PC-9 (cell line): Measurements from ENCODE around the gene RFC2. TPM values are rescaled to one million over a fixed set of nuclear protein-coding genes. Genes with fewer than 3 reads are reported as not detected.

ENCODE experiments used
- BruUV-seq: library from RNA; stranded (reverse); fragments of 400-500 nt; replicated peaks from 2 replicates; lab custom pipeline; 2021; lab: Mats Ljungman, UMichigan
- CTCF ChIA-PET: fragments of 300-600 bp; sonication (Branson Sonifier 250); formaldehyde crosslinking; loops from one replicate; lab custom pipeline; 2022; ENCODE audit warnings: antibody characterized with exemption; lab: Charles Lee
- POLR2A ChIA-PET: fragments of 300-600 bp; sonication (Branson Sonifier 250); formaldehyde crosslinking; loops from one replicate; lab custom pipeline; 2022; ENCODE audit warnings: antibody characterized with exemption; ENCODE audit not compliant: unreplicated experiment; lab: Charles Lee
- DNase-seq, 2 experiments: peaks; one replicate each; pipeline versions ENCODE4 v3.0.0 to v3.0.0-alpha.2; 2015 to 2022; ENCODE audit warnings: mixed read lengths in 1 of 2
- H2AFZ ChIP-seq: fragments of 200-600 bp; sonication (generic); 2 replicates; pipeline ENCODE4 v1.8.1; 2017; ENCODE audit warnings: antibody characterized with exemption
- H3F3A ChIP-seq: fragments of 200-600 bp; sonication (generic); 2 replicates; pipeline ENCODE4 v1.8.1; 2017; ENCODE audit warnings: antibody characterized with exemption, mild to moderate bottlenecking, low read depth; ENCODE audit not compliant: insufficient read depth
- H3K27ac ChIP-seq: fragments of 200-600 bp; sonication (generic); 2 replicates; pipeline ENCODE4 v1.6.1; 2016; ENCODE audit warnings: mixed run types
- H3K27me3 ChIP-seq: fragments of 200-600 bp; sonication (generic); 2 replicates; pipeline ENCODE4 v1.6.1; 2016; ENCODE audit warnings: low read depth, mixed run types; ENCODE audit not compliant: insufficient read depth
- H3K36me3 ChIP-seq: fragments of 200-600 bp; sonication (generic); 2 replicates; pipeline ENCODE4 v1.6.1; 2016; ENCODE audit warnings: low read depth, mixed run types
- H3K4me1 ChIP-seq: fragments of 200-600 bp; sonication (generic); replicated peaks from 2 replicates; pipeline ENCODE4 v1.6.1; 2016; ENCODE audit warnings: mixed run types; ENCODE audit not compliant: insufficient read depth
- H3K4me2 ChIP-seq: fragments of 200-600 bp; sonication (generic); 2 replicates; pipeline ENCODE4 v1.6.1; 2017; ENCODE audit warnings: mixed run types
- H3K4me3 ChIP-seq: fragments of 200-600 bp; sonication (generic); 2 replicates; pipeline ENCODE4 v1.6.1; 2016; ENCODE audit warnings: mixed run types
- H3K79me2 ChIP-seq: fragments of 200-600 bp; sonication (generic); 2 replicates; pipeline ENCODE4 v1.6.1; 2017; ENCODE audit warnings: low read depth, mixed run types
- H3K9me2 ChIP-seq: fragments of 200-600 bp; sonication (generic); 2 replicates; pipeline ENCODE4 v1.8.1; 2017; ENCODE audit warnings: mild to moderate bottlenecking; ENCODE audit not compliant: insufficient read depth
- H3K9me3 ChIP-seq: fragments of 200-600 bp; sonication (generic); 2 replicates; pipeline ENCODE4 v1.8.1; 2016; ENCODE audit warnings: low read depth; ENCODE audit not compliant: insufficient read depth
- H4K20me1 ChIP-seq: fragments of 200-600 bp; sonication (generic); 2 replicates; pipeline ENCODE4 v1.8.1; 2017; ENCODE audit not compliant: insufficient read depth
- EZH2 ChIP-seq: fragments of 200-600 bp; sonication (generic); IDR thresholded peaks from 2 replicates; pipeline ENCODE4 v1.8.0; 2017; ENCODE audit warnings: antibody characterized with exemption, low read depth
- intact Hi-C: fragments of 100-400 bp; cut with micrococcal nuclease; formaldehyde crosslinking; loops from one replicate; pipeline ENCODE4 v1.10.0; 2022; ENCODE audit not compliant: unreplicated experiment
- total RNA-seq: library from RNA; stranded (reverse); gene quantifications from 2 replicates; pipeline ENCODE4 v1.2.3, GENCODE V29; 2021
- TF ChIP-seq, protein P1 (sequence below): fragments of 200-600 bp; sonication (generic); conservative IDR thresholded peaks from 2 replicates; pipeline ENCODE4 v1.6.1; 2017; ENCODE audit warnings: mixed run types, antibody characterized with exemption, mild to moderate bottlenecking, moderate library complexity

Gene RFC2
- total RNA-seq, 1 experiment from 2014 or later = 75.7 TPM

DNA sequence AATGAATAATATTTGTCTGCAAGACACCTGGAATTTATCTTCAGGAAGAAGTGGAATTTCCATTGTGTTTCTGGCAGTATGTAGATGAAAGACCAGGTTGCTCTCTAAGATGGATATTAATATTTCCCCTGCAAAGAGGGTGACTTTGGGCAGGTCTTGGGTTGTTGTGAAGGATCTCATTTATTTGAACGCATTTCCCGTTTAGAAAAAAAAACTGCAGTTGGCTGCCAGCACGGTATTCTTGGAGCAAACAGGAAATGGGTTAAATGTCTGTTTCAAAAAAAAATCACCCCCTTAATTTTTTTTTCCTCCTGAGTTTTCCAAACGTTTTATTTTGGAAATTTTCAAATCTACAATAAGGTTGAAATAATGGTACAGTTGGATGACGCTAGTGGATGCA is 68.6 kb downstream of the RFC2 start:
- H3K27me3 ChIP-seq = no peaks in the 10 kb centered on the region
- H3K4me3 ChIP-seq = no peak overlapping the region
- peaks cover 99% of the 10 kb centered on the region for H4K20me1 ChIP-seq
- H3F3A ChIP-seq = peaks cover 51% of the 10 kb centered on the region
- no peak for TF ChIP-seq EZH2
- TF ChIP-seq, protein P1, sequence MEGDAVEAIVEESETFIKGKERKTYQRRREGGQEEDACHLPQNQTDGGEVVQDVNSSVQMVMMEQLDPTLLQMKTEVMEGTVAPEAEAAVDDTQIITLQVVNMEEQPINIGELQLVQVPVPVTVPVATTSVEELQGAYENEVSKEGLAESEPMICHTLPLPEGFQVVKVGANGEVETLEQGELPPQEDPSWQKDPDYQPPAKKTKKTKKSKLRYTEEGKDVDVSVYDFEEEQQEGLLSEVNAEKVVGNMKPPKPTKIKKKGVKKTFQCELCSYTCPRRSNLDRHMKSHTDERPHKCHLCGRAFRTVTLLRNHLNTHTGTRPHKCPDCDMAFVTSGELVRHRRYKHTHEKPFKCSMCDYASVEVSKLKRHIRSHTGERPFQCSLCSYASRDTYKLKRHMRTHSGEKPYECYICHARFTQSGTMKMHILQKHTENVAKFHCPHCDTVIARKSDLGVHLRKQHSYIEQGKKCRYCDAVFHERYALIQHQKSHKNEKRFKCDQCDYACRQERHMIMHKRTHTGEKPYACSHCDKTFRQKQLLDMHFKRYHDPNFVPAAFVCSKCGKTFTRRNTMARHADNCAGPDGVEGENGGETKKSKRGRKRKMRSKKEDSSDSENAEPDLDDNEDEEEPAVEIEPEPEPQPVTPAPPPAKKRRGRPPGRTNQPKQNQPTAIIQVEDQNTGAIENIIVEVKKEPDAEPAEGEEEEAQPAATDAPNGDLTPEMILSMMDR = no peak
- no peak overlapping the region for H3K4me2 ChIP-seq
- ChIA-PET CTCF (no interaction called here), POLR2A (no interaction called here)
- peaks cover 58% of the 10 kb centered on the region for H3K36me3 ChIP-seq
- no peak overlapping the region for H3K27ac ChIP-seq
- no peaks in the 10 kb centered on the region for H3K9me2 ChIP-seq
- peaks cover 99% of the 10 kb centered on the region for H3K79me2 ChIP-seq
- intact Hi-C loops = no loop called here
- H2AFZ ChIP-seq = no peak overlapping the region
- H3K4me1 ChIP-seq = peaks cover 24% of the 10 kb centered on the region
- H3K9me3 ChIP-seq = no peaks in the 10 kb centered on the region
- DNase-seq = no peak
- no TSS peak for BruUV-seq

DNA sequence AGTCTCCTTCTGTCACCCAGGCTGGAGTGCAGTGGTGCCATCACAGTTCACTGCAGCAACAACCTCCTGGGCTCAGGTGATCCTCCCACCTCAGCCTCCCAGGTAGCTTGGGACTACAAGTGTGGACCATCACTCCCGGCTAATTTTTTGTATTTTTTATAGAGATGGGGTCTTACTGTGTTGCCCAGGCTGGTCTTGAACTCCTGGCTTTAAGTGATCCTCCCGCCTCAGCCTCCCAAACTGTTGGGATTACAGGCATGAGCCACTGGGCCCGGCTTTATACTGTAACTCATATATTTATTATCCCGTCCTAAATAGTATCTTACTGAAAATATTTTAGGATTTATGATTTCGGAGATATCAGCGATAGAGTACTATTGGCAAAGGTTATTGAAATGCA is 69.2 kb downstream of the RFC2 start:
- peaks cover 60% of the 10 kb centered on the region for H3K36me3 ChIP-seq

DNA sequence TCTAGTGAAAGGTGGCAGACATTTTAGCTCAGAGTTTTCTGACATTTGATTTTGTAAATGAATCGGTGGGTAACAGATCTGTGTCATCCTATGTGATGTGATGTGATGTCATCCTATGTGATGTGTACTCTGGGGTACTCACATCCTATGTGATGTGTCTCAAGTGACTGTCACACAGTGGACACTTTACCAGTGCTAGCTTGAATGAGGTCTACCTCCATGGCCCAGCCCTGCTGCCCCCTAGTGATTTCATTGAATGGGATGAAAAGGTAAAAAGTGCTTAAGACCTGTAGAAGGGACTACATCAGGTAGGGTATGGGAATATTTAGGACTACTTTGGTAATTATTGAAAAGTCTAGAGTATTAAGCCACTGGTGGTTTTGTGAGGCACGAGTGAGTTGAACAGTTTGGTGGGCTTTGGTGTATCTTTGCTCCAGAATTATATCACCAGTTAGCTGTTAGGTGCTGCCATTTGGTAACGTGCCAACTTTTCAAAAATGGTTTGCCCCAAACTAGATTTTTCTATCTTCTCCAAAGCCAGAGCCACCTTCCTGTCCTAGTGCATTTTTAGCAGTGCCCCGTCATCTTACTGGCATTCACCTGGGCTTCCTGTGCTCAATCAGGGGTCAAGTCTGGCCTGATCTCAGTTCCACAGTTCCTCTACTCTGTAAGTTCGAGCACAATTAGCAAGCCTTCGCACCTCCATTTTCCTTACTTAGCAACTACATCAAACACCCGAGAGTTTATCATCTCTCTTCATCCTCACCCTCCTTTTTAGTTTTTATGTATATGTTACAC is 70.3 kb downstream of the RFC2 start:
- H3K4me1 ChIP-seq = peaks cover 35% of the 10 kb centered on the region
- H2AFZ ChIP-seq = no peak overlapping the region
- no peak overlapping the region for H3K4me3 ChIP-seq
- TF ChIP-seq EZH2 = no peak
- TF ChIP-seq, protein P1 = peak; percentile 59; the same call in 1 of the 2 replicates
- DNase-seq = peak; percentile 36 to 67
- intact Hi-C loops = loop anchor here (5.0 kb wide), 1 partner anchor 117 kb away; no protein-coding TSS in a partner anchor
- no peaks in the 10 kb centered on the region for H3K9me3 ChIP-seq
- no peak overlapping the region for H3K4me2 ChIP-seq
- peaks cover 100% of the 10 kb centered on the region for H3K79me2 ChIP-seq
- no peak overlapping the region; the same call in 1 of the 2 replicates for H3K27ac ChIP-seq
- H3K36me3 ChIP-seq = peaks cover 61% of the 10 kb centered on the region
- CTCF ChIA-PET = interaction anchor here (0.6 to 1.2 kb wide), 5 partner anchors 9 to 157 kb away, joined by 3 to 5 read pairs (median 3); no protein-coding TSS in a partner anchor
- no TSS peak for BruUV-seq
- peaks cover 63% of the 10 kb centered on the region for H3F3A ChIP-seq
- H3K9me2 ChIP-seq = no peaks in the 10 kb centered on the region
- H4K20me1 ChIP-seq = peaks cover 100% of the 10 kb centered on the region
- POLR2A ChIA-PET = interaction anchor here (0.6 to 0.7 kb wide), 2 partner anchors 382 to 1864 kb away, joined by 4 to 5 read pairs; partner anchors contain the start of genes MDH2 and STYXL1
- H3K27me3 ChIP-seq = no peaks in the 10 kb centered on the region

More for the DNA sequence above, 69.2 kb downstream of the RFC2 start:
- intact Hi-C loops = no loop called here
- Histone ChIP-seq H4K20me1 (peaks cover 100% of the 10 kb centered on the region), H3K27ac (0 out of 2 replicates have a peak overlapping the region, but pooled peaks have one; percentile 7), H3K4me3 (no peak overlapping the region), H3K4me1 (peaks cover 29% of the 10 kb centered on the region), H3K9me3 (no peaks in the 10 kb centered on the region), H3K4me2 (no peak overlapping the region), H3K27me3 (no peaks in the 10 kb centered on the region), H3K79me2 (peaks cover 99% of the 10 kb centered on the region), H3K9me2 (no peaks in the 10 kb centered on the region), H2AFZ (no peak overlapping the region), H3F3A (peaks cover 57% of the 10 kb centered on the region)
- ChIA-PET POLR2A (no interaction called here), CTCF (interaction anchor here (0.7 kb wide), 1 partner anchor 73 kb away, joined by 3 read pairs; no protein-coding TSS in a partner anchor)
- BruUV-seq = no TSS peak
- DNase-seq = no peak
- TF ChIP-seq, protein P1 = no peak
- TF ChIP-seq EZH2 = no peak
